HepG2 (cell line): ENCODE data around the gene WBP1. TPM values are rescaled to one million over a fixed set of nuclear protein-coding genes. Genes with fewer than 3 reads are reported as not detected.
A peak's percentile ranks its signal among the peaks of the same experiment; 100 is the strongest.

ENCODE experiments used
- CEBPG ChIP-seq: IDR thresholded peaks from 2 replicates; pipeline ENCODE4 v1.6.1; 2016
- ETS1 ChIP-seq: sonication (generic); formaldehyde crosslinking; IDR thresholded peaks from 2 replicates; pipeline ENCODE4 v1.4.0; 2020; ENCODE audit warnings: missing genetic modification reagents
- HMGXB3 ChIP-seq: sonication (generic); formaldehyde crosslinking; IDR thresholded peaks from 2 replicates; pipeline ENCODE4 v1.4.0; 2020; ENCODE audit warnings: missing genetic modification reagents, borderline replicate concordance
- MTA1 ChIP-seq: sonication (generic); formaldehyde crosslinking; IDR thresholded peaks from 2 replicates; pipeline ENCODE4 v1.4.0; 2020; ENCODE audit warnings: missing genetic modification reagents, mild to moderate bottlenecking, borderline replicate concordance
- SIX4 ChIP-seq: sonication (generic); formaldehyde crosslinking; IDR thresholded peaks from 2 replicates; pipeline ENCODE4 v1.4.0; 2020; ENCODE audit warnings: missing genetic modification reagents
- SMYD3 ChIP-seq: sonication (generic); formaldehyde crosslinking; IDR thresholded peaks from 2 replicates; pipeline ENCODE4 v1.8.1; 2023; ENCODE audit warnings: mild to moderate bottlenecking, missing genetic modification reagents
- SSRP1 ChIP-seq: IDR thresholded peaks from 2 replicates; pipeline ENCODE4 v1.6.1; 2016; ENCODE audit warnings: control low read depth
- ZBTB7A ChIP-seq: sonication (generic); formaldehyde crosslinking; IDR thresholded peaks from 2 replicates; pipeline ENCODE4 v1.8.0; 2022; ENCODE audit warnings: mild to moderate bottlenecking, missing genetic modification reagents
- ZNF280D ChIP-seq: sonication (generic); formaldehyde crosslinking; IDR thresholded peaks from 2 replicates; pipeline ENCODE4 v1.5.1; 2020; ENCODE audit warnings: mild to moderate bottlenecking, missing genetic modification reagents
- ZNF619 ChIP-seq: sonication (generic); formaldehyde crosslinking; IDR thresholded peaks from 2 replicates; pipeline ENCODE4 v1.4.0; 2020; ENCODE audit warnings: mild to moderate bottlenecking, missing genetic modification reagents
- ZSCAN29 ChIP-seq: sonication (generic); formaldehyde crosslinking; conservative IDR thresholded peaks from 2 replicates; pipeline ENCODE4 v1.4.0; 2020; ENCODE audit warnings: mild to moderate bottlenecking, missing genetic modification reagents
- ZSCAN31 ChIP-seq: sonication (generic); formaldehyde crosslinking; IDR thresholded peaks from 2 replicates; pipeline ENCODE4 v1.5.0; 2020; ENCODE audit warnings: low read depth, mild to moderate bottlenecking, missing genetic modification reagents
- polyA plus RNA-seq, 8 experiments: library from polyadenylated mRNA; depleted of rRNA in 3 of 8; stranded (reverse) in 7 of 8; unstranded in 1 of 8; fragments of >200 nt; fragmentation: Illumina TruSeq in 4 of 8; extraction: Trizol in 4 of 8; gene quantifications; 2 replicates each; pipeline versions ENCODE4 v1.2.1 to v1.2.3, GENCODE V29; 2011 to 2016; ENCODE audit warnings: low read depth in 4 of 8, missing spikeins in 1 of 8, mixed read lengths in 1 of 8; ENCODE audit not compliant: insufficient read depth in 1 of 8
- total RNA-seq, 5 experiments: library from RNA; depleted of rRNA; stranded (reverse); fragments of >200 nt; fragmentation: Illumina TruSeq; extraction: Trizol; gene quantifications; 2 replicates each; pipeline ENCODE4 v1.2.3, GENCODE V29; 2016; ENCODE audit warnings: low read depth in 1 of 5
- TF ChIP-seq, protein P1 (sequence below): sonication (generic); formaldehyde crosslinking; IDR thresholded peaks from 2 replicates; pipeline ENCODE4 v1.8.0; 2022; ENCODE audit warnings: mild to moderate bottlenecking, missing genetic modification reagents
- TF ChIP-seq, protein P2 (sequence below): sonication (generic); formaldehyde crosslinking; IDR thresholded peaks from 2 replicates; pipeline ENCODE4 v1.5.1; 2020; ENCODE audit warnings: mild to moderate bottlenecking, missing genetic modification reagents, borderline replicate concordance

Gene WBP1
- total and polyA plus RNA-seq, 2 of the 13 experiments (the other 11 are each of a cell fraction or from before 2014, with no cell fraction given) = 38.8 to 85.7 TPM

DNA sequence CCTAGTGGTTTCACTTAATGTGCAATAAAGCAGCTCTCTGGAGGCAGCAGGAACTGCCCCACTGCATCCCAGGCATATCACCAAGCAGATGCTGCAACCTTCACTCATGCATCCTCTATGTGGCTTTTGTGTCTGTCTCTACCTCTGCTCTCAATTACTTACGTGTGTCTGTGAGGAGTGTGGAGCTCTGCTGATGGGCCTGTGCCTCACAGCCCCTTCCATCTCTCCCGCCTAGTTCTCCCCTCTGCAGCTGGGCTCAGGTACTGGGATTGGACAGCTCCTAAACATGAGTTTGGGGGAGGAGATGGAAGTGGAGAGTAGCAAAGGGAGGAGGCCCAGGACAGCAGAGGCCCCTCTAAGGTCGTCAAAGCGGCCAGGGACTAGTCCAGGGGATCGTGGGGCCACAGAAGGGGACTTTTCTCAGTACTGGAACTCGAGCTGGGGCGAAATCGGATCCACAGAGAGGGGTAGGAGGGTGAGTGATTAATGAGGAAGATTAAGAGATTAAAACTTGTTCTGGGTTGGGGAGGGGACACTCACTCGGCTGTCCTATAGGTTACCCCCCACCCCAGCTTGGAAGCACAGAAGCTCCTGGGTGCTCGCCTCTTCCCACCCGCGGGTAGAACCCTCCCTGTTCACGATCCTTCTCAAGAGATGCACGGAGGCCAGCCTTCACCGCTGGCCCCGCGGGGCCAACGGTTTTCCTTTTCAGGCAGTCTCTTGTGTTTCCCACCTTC is 43.3 kb downstream of the WBP1 start (continued):
- TF ChIP-seq, protein P1, sequence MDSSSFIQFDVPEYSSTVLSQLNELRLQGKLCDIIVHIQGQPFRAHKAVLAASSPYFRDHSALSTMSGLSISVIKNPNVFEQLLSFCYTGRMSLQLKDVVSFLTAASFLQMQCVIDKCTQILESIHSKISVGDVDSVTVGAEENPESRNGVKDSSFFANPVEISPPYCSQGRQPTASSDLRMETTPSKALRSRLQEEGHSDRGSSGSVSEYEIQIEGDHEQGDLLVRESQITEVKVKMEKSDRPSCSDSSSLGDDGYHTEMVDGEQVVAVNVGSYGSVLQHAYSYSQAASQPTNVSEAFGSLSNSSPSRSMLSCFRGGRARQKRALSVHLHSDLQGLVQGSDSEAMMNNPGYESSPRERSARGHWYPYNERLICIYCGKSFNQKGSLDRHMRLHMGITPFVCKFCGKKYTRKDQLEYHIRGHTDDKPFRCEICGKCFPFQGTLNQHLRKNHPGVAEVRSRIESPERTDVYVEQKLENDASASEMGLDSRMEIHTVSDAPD (CRISPR knock-in tag) = 0 out of 2 replicates have a peak, but pooled peaks have one; percentile 6
- no peak for TF ChIP-seq ZSCAN31 (CRISPR knock-in tag)
- TF ChIP-seq ZNF280D (CRISPR knock-in tag) = no peak
- no peak for TF ChIP-seq SIX4 (CRISPR knock-in tag)
- no peak for TF ChIP-seq ETS1 (CRISPR knock-in tag)
- no peak for TF ChIP-seq ZSCAN29 (CRISPR knock-in tag)
- TF ChIP-seq ZNF619 (CRISPR knock-in tag) = no peak
- TF ChIP-seq MTA1 = no peak
- TF ChIP-seq ZBTB7A (CRISPR knock-in tag) = no peak
- no peak for TF ChIP-seq HMGXB3 (CRISPR knock-in tag)
- TF ChIP-seq SMYD3 (CRISPR knock-in tag) = 0 out of 2 replicates have a peak, but pooled peaks have one; percentile 18
- TF ChIP-seq SSRP1 = peak; percentile 66
- no peak for TF ChIP-seq CEBPG (CRISPR knock-in tag)
- TF ChIP-seq, protein P2, sequence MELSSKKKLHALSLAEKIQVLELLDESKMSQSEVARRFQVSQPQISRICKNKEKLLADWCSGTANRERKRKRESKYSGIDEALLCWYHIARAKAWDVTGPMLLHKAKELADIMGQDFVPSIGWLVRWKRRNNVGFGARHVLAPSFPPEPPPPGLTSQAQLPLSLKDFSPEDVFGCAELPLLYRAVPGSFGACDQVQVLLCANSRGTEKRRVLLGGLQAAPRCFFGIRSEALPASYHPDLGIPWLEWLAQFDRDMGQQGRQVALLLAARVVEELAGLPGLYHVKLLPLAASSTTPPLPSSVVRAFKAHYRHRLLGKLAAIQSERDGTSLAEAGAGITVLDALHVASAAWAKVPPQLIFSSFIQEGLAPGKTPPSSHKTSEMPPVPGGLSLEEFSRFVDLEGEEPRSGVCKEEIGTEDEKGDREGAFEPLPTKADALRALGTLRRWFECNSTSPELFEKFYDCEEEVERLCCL (CRISPR knock-in tag) = no peak
